Measurements from ENCODE around the gene TTLL11. TPM values are rescaled to one million over a fixed set of nuclear protein-coding genes. Genes with fewer than 3 reads are reported as not detected.

Gene TTLL11
- total RNA-seq, 6 experiments from 2014 or later, result 3.2 to 5.2 (median 4.1) TPM

DNA sequence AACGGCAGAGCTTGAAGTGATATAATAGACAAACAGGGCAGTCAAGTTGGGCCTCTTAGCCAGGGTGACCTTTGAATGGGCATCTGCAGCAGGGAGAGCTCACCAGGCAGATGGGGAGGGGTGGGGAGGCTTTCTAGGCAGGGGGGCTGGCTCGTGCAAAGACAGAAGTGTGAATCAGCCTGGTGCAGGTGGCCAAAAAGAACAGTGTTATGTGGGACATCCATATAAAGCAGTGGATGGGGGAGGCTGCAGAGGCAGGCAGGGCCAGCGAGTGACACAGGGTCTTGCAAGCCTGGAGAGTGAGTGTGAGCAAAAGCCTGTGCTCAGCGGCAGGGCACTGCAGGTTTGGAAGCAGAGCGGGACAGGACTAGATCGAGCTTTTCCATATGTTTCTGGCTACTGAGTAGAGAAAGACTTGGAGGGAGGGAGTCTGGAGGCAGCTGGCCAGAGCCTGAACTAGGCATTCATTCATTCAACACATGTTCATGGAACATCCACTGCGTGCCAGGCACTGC is 14.2 kb upstream of the TTLL11 start:
- ATAC-seq (no peak), DNase-seq (no peak)
- H3K9me3 ChIP-seq, result no peaks in the 10 kb centered on the region
- H3K27me3 ChIP-seq, result no peaks in the 10 kb centered on the region
- H3K36me3 ChIP-seq, result no peaks in the 10 kb centered on the region
- intact Hi-C loops (cut with DNase I), result no loop called here
- H3K4me1 ChIP-seq, result no peaks in the 10 kb centered on the region
- no peak overlapping the region for H3K27ac ChIP-seq
- no peak for TF ChIP-seq POLR2A (IDR thresholded peaks at IDR 0.05)
- TF ChIP-seq, protein P1, sequence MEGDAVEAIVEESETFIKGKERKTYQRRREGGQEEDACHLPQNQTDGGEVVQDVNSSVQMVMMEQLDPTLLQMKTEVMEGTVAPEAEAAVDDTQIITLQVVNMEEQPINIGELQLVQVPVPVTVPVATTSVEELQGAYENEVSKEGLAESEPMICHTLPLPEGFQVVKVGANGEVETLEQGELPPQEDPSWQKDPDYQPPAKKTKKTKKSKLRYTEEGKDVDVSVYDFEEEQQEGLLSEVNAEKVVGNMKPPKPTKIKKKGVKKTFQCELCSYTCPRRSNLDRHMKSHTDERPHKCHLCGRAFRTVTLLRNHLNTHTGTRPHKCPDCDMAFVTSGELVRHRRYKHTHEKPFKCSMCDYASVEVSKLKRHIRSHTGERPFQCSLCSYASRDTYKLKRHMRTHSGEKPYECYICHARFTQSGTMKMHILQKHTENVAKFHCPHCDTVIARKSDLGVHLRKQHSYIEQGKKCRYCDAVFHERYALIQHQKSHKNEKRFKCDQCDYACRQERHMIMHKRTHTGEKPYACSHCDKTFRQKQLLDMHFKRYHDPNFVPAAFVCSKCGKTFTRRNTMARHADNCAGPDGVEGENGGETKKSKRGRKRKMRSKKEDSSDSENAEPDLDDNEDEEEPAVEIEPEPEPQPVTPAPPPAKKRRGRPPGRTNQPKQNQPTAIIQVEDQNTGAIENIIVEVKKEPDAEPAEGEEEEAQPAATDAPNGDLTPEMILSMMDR (IDR thresholded peaks at IDR 0.05), result no peak
- no peak overlapping the region for H3K4me3 ChIP-seq
- 72% methylated on average over 6 of the region's 7 CpGs for WGBS (ENCODE audit: insufficient coverage, low coverage, low lambda C conversion rate, missing lambda C conversion rate)

DNA sequence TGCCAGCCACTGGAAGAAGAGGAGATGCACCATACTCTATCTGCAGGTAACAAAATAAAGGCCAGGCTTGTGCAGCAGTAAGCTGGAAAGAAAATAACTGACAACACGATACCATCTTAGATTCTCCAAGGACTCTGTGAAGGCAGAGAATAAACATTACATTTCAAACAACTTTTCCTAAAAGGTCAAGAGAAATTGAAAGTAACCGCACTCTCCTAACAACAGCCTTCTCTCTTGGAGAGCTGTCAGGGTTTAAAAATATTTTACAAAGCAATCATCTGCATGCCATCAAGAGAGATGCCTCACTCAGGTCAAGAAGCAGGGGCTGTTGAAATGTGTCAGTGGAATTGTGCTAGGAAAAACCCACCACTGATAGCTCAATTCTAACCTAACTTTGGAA is 13.5 kb upstream of the TTLL11 start:
- 66% methylated on average over 2 of the region's 2 CpGs for WGBS (ENCODE audit: insufficient coverage, low coverage, low lambda C conversion rate, missing lambda C conversion rate)
- no peak for TF ChIP-seq POLR2A (IDR thresholded peaks at IDR 0.05)
- TF ChIP-seq, protein P1 (IDR thresholded peaks at IDR 0.05), result no peak

DNA sequence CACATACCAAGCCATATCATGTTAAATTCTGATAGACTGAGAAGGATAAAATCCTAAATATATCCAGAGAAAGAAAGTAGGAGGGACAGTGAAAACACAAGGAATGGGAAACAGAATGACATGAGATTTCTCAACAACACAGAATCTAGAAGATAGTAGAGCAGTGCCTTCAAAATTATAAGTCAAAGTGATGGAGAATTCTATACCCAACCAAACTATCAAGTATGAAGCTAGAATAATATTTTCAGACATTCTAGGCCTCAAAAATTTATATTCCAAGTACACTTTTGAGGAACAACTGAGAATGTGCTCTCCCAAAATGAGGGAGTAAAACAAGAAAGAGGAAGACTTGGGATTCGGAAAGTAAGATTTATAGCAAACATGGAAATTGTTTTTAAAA is 10.9 kb upstream of the TTLL11 start:
- Histone ChIP-seq H3K9me3 (no peaks in the 10 kb centered on the region), H3K27me3 (no peaks in the 10 kb centered on the region), H3K27ac (no peak overlapping the region), H3K4me3 (no peak overlapping the region), H3K36me3 (no peaks in the 10 kb centered on the region), H3K4me1 (no peaks in the 10 kb centered on the region)
- intact Hi-C loops (cut with DNase I), result loop anchor here in 1 of 2 donors (5.0 kb wide), 1 partner anchor 708 kb away; no protein-coding TSS in a partner anchor
- WGBS (ENCODE audit: insufficient coverage, low coverage, low lambda C conversion rate, missing lambda C conversion rate), result 100% methylated on average over 1 of the region's 1 CpG
- DNase-seq, result no peak
- TF ChIP-seq POLR2A (IDR thresholded peaks at IDR 0.05), result no peak
- TF ChIP-seq, protein P1 (IDR thresholded peaks at IDR 0.05), result no peak
- no peak for ATAC-seq

More for the DNA sequence above, 13.5 kb upstream of the TTLL11 start:
- intact Hi-C loops (cut with DNase I), result no loop called here
- Histone ChIP-seq H3K9me3 (no peaks in the 10 kb centered on the region), H3K4me3 (no peak overlapping the region), H3K4me1 (no peaks in the 10 kb centered on the region), H3K27me3 (no peaks in the 10 kb centered on the region), H3K27ac (no peak overlapping the region), H3K36me3 (no peaks in the 10 kb centered on the region)
- DNase-seq (no peak), ATAC-seq (no peak)

DNA sequence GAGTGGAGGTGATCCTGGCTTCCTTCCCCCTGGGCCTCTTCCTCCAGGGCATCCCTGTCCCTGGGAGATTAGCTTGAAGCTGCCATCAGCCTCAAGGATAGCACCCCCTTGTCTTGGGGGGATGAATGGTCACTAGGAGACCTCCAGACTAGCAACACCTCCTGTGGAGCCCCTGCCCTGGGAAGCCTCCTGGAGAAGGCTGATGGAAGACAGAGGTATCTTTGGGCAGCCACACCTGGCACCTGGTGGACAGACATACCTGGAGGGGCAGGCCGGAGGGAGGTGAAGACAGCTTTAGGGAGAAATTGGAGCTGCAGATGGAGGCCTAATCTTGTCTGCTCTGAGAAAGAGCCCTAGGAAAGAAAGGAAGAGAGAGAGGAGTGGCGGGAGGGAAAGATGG is 9.0 kb upstream of the TTLL11 start:
- no peak overlapping the region for H3K4me3 ChIP-seq
- no peaks in the 10 kb centered on the region for H3K36me3 ChIP-seq
- H3K9me3 ChIP-seq, result no peaks in the 10 kb centered on the region
- no peaks in the 10 kb centered on the region for H3K27me3 ChIP-seq
- no peak for TF ChIP-seq POLR2A (IDR thresholded peaks at IDR 0.05)
- TF ChIP-seq, protein P1 (IDR thresholded peaks at IDR 0.05), result no peak
- ATAC-seq, result no peak
- DNase-seq, result no peak
- H3K4me1 ChIP-seq, result no peaks in the 10 kb centered on the region
- no peak overlapping the region for H3K27ac ChIP-seq
- 83% methylated on average over 2 of the region's 2 CpGs for WGBS (ENCODE audit: insufficient coverage, low coverage, low lambda C conversion rate, missing lambda C conversion rate)
- intact Hi-C loops (cut with DNase I), result loop anchor here in 1 of 2 donors (5.0 kb wide), 1 partner anchor 710 kb away; no protein-coding TSS in a partner anchor

Measured in right lobe of liver (tissue), 6 donors.